Measurements from ENCODE around the gene NARF. TPM values are rescaled to one million over a fixed set of nuclear protein-coding genes. Genes with fewer than 3 reads are reported as not detected.
A peak's percentile ranks its signal among the peaks of the same experiment; 100 is the strongest.

The NARF gene
- total RNA-seq, 4 donors from 2014 or later, result 47.5 to 69.7 (median 48.7) TPM

- no peak for DNase-seq
- WGBS, 2 donors, result 88 to 95% methylated on average over 6 to 7 of the region's 10 CpGs
- intact Hi-C loops (cut with DNase I), result loop anchor here (10.0 kb wide), 1 partner anchor 76 kb away; the partner anchor contains the start of genes HEXD and OGFOD3
- H3K4me1 ChIP-seq, result peaks cover 16 to 21% of the 10 kb centered on the region in 2 donors
- H3K36me3 ChIP-seq, result peaks cover 9 to 10% of the 10 kb centered on the region in 2 donors
- H3K27ac ChIP-seq, result no peak overlapping the region
- H3K27me3 ChIP-seq, result no peaks in the 10 kb centered on the region
- no peaks in the 10 kb centered on the region for H3K9me3 ChIP-seq
- no peak overlapping the region for H3K4me3 ChIP-seq (replicated peaks in 1 of 3)
- TF ChIP-seq CTCF (IDR thresholded peaks at IDR 0.05) (no peak), POLR2A (IDR thresholded peaks at IDR 0.05) (no peak)
These were observed 32.6 kb downstream of the NARF start for GRCh38 chr17:82491196-82491530.

GRCh38 chr17:82491533-82491932 is 33.0 kb downstream of the NARF start:
- peaks cover 17 to 24% of the 10 kb centered on the region in 2 donors for H3K4me1 ChIP-seq

GRCh38 chr17:82492643-82493225 is 34.2 kb downstream of the NARF start:
- H3K27ac ChIP-seq, result no peak overlapping the region
- intact Hi-C loops (cut with DNase I), result loop anchor here (10.0 kb wide), 1 partner anchor 78 kb away; the partner anchor contains the start of genes HEXD and OGFOD3
- TF ChIP-seq POLR2A (IDR thresholded peaks at IDR 0.05) (no peak), CTCF (IDR thresholded peaks at IDR 0.05) (no peak)
- 83 to 87% methylated on average over 12 of the region's 13 CpGs for WGBS, 2 donors
- H3K4me1 ChIP-seq, result peaks cover 20 to 27% of the 10 kb centered on the region in 2 donors
- DNase-seq, result no peak
- H3K27me3 ChIP-seq, result no peaks in the 10 kb centered on the region
- no peak overlapping the region for H3K4me3 ChIP-seq (replicated peaks in 1 of 3)
- H3K36me3 ChIP-seq, result no peaks in the 10 kb centered on the region
- no peaks in the 10 kb centered on the region for H3K9me3 ChIP-seq

More at GRCh38 chr17:82491533-82491932, 33.0 kb downstream of the NARF start:
- H3K27ac ChIP-seq, result no peak overlapping the region
- TF ChIP-seq POLR2A (IDR thresholded peaks at IDR 0.05) (no peak), CTCF (IDR thresholded peaks at IDR 0.05) (no peak)
- DNase-seq, result no peak
- no peak overlapping the region for H3K4me3 ChIP-seq (replicated peaks in 1 of 3)
- intact Hi-C loops (cut with DNase I), result loop anchor here (10.0 kb wide), 1 partner anchor 77 kb away; the partner anchor contains the start of genes HEXD and OGFOD3
- 92 to 93% methylated on average over 8 to 10 of the region's 15 CpGs for WGBS, 2 donors
- peaks cover 6% of the 10 kb centered on the region in 2 donors for H3K36me3 ChIP-seq
- no peaks in the 10 kb centered on the region for H3K27me3 ChIP-seq
- no peaks in the 10 kb centered on the region for H3K9me3 ChIP-seq

- Histone ChIP-seq H3K9me3 (no peaks in the 10 kb centered on the region), H3K4me1 (peaks cover 17 to 27% of the 10 kb centered on the region in 2 donors), H3K4me3 (replicated peaks in 1 of 3) (no peak overlapping the region), H3K27ac (peak overlapping the region in 1 of 3 donors; percentile 56), H3K36me3 (no peaks in the 10 kb centered on the region), H3K27me3 (no peaks in the 10 kb centered on the region)
- WGBS, 2 donors, result 65 to 68% methylated on average over 12 of the region's 12 CpGs
- DNase-seq, result peak; percentile 78 to 82
- TF ChIP-seq CTCF (IDR thresholded peaks at IDR 0.05), result no peak
- TF ChIP-seq POLR2A (IDR thresholded peaks at IDR 0.05), result no peak
- intact Hi-C loops (cut with DNase I), result loop anchor here (10.0 kb wide), 1 partner anchor 79 kb away; the partner anchor contains the start of genes HEXD and OGFOD3
These were observed 34.8 kb downstream of the NARF start for GRCh38 chr17:82493226-82493781.
